HepG2 (cell line): ENCODE results near the gene TLE5. TPM values are rescaled to one million over a fixed set of nuclear protein-coding genes. Genes with fewer than 3 reads are reported as not detected.

ENCODE experiments used
- AHR ChIP-seq: IDR thresholded peaks from 2 replicates; pipeline ENCODE4 v1.6.1; 2018; ENCODE audit warnings: missing genetic modification reagents, missing compliant biosample characterization
- FOXA3 ChIP-seq: IDR thresholded peaks from 2 replicates; pipeline ENCODE4 v1.6.1; 2016; ENCODE audit warnings: missing genetic modification reagents, missing compliant biosample characterization
- MEIS1 ChIP-seq: sonication (generic); formaldehyde crosslinking; IDR thresholded peaks from 2 replicates; pipeline ENCODE4 v1.9.0; 2021; ENCODE audit warnings: mild to moderate bottlenecking, missing genetic modification reagents, moderate library complexity, borderline replicate concordance
- NONO ChIP-seq, 2 experiments: fragments of 450-650 bp in 1 of 2; sonication (generic) in 1 of 2; formaldehyde crosslinking in 1 of 2; IDR thresholded peaks in 1 of 2; conservative IDR thresholded peaks in 1 of 2; 2 replicates each; pipeline versions ENCODE4 v1.6.1 to v1.8.0; 2017 to 2022; ENCODE audit warnings: mild to moderate bottlenecking in 1 of 2, missing genetic modification reagents in 1 of 2, moderate library complexity in 1 of 2
- PAF1 ChIP-seq: IDR thresholded peaks from 2 replicates; pipeline ENCODE4 v1.6.1; 2016; ENCODE audit warnings: missing genetic modification reagents, missing compliant biosample characterization
- RBFOX2 ChIP-seq: fragments of 200-400 bp; formaldehyde crosslinking; IDR thresholded peaks from 2 replicates; pipeline ENCODE4 v1.6.1; 2017; ENCODE audit warnings: low read depth, mild to moderate bottlenecking, low read length
- THYN1 ChIP-seq: sonication (generic); formaldehyde crosslinking; IDR thresholded peaks from 2 replicates; pipeline ENCODE4 v1.8.1; 2023; ENCODE audit warnings: low read depth, mild to moderate bottlenecking, moderate library complexity, missing genetic modification reagents, borderline replicate concordance
- ZBTB21 ChIP-seq: sonication (generic); formaldehyde crosslinking; IDR thresholded peaks from 2 replicates; pipeline ENCODE4 v1.4.0; 2020; ENCODE audit warnings: missing genetic modification reagents
- ZNF17 ChIP-seq: sonication (generic); formaldehyde crosslinking; IDR thresholded peaks from 2 replicates; pipeline ENCODE4 v1.5.0; 2020; ENCODE audit warnings: mild to moderate bottlenecking, missing genetic modification reagents
- ZNF30 ChIP-seq: sonication (generic); formaldehyde crosslinking; IDR thresholded peaks from 2 replicates; pipeline ENCODE4 v1.5.0; 2020; ENCODE audit warnings: mild to moderate bottlenecking, missing genetic modification reagents
- ZNF773 ChIP-seq: sonication (generic); formaldehyde crosslinking; IDR thresholded peaks from 2 replicates; pipeline ENCODE4 v1.4.0; 2020; ENCODE audit warnings: missing genetic modification reagents, borderline replicate concordance
- ZNF839 ChIP-seq: sonication (generic); formaldehyde crosslinking; IDR thresholded peaks from 2 replicates; pipeline ENCODE4 v1.4.0; 2020; ENCODE audit warnings: missing genetic modification reagents, mild to moderate bottlenecking, borderline replicate concordance
- ZSCAN21 ChIP-seq: sonication (generic); formaldehyde crosslinking; IDR thresholded peaks from 2 replicates; pipeline ENCODE4 v1.8.0; 2022; ENCODE audit warnings: mild to moderate bottlenecking, missing genetic modification reagents, moderate library complexity, borderline replicate concordance
- polyA plus RNA-seq, 8 experiments: library from polyadenylated mRNA; depleted of rRNA in 3 of 8; stranded (reverse) in 7 of 8; unstranded in 1 of 8; fragments of >200 nt; fragmentation: Illumina TruSeq in 4 of 8; extraction: Trizol in 4 of 8; gene quantifications; 2 replicates each; pipeline versions ENCODE4 v1.2.1 to v1.2.3, GENCODE V29; 2011 to 2016; ENCODE audit warnings: low read depth in 4 of 8, missing spikeins in 1 of 8, mixed read lengths in 1 of 8; ENCODE audit not compliant: insufficient read depth in 1 of 8
- total RNA-seq, 5 experiments: library from RNA; depleted of rRNA; stranded (reverse); fragments of >200 nt; fragmentation: Illumina TruSeq; extraction: Trizol; gene quantifications; 2 replicates each; pipeline ENCODE4 v1.2.3, GENCODE V29; 2016; ENCODE audit warnings: low read depth in 1 of 5
- TF ChIP-seq, protein P1 (sequence below): sonication (generic); formaldehyde crosslinking; IDR thresholded peaks from 2 replicates; pipeline ENCODE4 v1.4.0; 2020; ENCODE audit warnings: missing genetic modification reagents
- TF ChIP-seq, protein P2 (sequence below): IDR thresholded peaks from 2 replicates; pipeline ENCODE4 v1.6.1; 2012; ENCODE audit warnings: low read length, improper control_type of control experiment
- TF ChIP-seq, protein P3 (sequence below): IDR thresholded peaks from 2 replicates; pipeline ENCODE4 v1.6.1; 2016; ENCODE audit warnings: low read depth, missing genetic modification reagents, missing compliant biosample characterization

The TLE5 gene
- total and polyA plus RNA-seq, 2 of the 13 experiments (the other 11 are each of a cell fraction or from before 2014, with no cell fraction given), result 62.8 to 189 TPM

DNA sequence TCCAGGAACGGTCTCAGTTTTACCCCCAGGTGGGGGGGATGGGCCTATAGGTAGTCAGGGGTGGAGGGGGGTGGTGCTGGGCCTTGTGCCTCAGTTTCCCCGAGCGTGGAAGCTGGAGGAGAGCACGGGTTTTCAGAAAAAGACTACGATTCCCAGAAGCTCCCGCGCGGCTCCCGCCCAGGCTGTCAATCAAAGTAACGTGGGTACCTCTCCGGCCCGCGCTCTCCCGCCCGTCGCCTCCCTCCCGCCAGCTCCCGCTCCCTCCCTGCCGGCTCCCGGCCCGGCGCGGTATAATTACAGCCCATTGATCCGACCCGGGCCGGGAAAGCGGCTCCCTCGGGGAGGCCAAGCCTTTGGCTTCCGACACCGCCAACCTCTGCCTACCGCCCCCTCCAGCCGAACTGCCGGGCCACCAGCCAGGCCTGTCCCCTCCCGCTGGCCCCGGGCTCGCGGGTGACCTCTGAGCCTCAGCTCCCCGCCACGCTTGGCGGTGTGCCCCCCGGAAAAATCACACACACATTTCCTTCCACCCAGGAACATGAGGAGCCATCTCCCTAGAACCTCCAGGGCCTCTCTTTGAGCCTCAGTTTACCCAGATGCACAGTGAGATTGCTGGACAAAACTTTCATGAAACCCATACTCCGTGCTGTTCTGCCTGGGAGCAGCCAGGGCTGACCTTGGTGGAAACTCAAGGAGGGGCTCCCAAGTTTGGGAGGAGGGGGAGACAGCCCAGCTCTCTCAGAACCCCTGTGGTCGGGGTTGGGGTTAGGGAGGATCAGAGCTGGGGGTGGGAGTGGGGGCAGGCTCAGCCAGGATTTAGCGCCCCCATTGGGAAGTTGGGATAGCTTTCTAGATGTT, 25.9 kb downstream of the TLE5 start (continued):
- TF ChIP-seq ZNF17 (CRISPR knock-in tag) (no peak), FOXA3 (0 out of 2 replicates have a peak, but pooled peaks have one; percentile 25), MEIS1 (CRISPR knock-in tag) (peak; percentile 100), NONO (IDR thresholded peaks at IDR 0.05) (no peak), NONO (CRISPR knock-in tag; conservative IDR thresholded peaks at IDR 0.05) (peak; percentile 75), ZNF30 (no peak), ZBTB21 (CRISPR knock-in tag) (no peak), PAF1 (CRISPR knock-in tag) (no peak), RBFOX2 (peak; percentile 61; the same call in 1 of the 2 replicates), ZNF773 (CRISPR knock-in tag) (0 out of 2 replicates have a peak, but pooled peaks have one; percentile 26), ZSCAN21 (CRISPR knock-in tag) (peak; percentile 62; the same call in 1 of the 2 replicates), AHR (CRISPR knock-in tag) (no peak; the same call in none of the 2 replicates), ZNF839 (CRISPR knock-in tag) (no peak), THYN1 (CRISPR knock-in tag) (no peak)
- TF ChIP-seq, protein P1, sequence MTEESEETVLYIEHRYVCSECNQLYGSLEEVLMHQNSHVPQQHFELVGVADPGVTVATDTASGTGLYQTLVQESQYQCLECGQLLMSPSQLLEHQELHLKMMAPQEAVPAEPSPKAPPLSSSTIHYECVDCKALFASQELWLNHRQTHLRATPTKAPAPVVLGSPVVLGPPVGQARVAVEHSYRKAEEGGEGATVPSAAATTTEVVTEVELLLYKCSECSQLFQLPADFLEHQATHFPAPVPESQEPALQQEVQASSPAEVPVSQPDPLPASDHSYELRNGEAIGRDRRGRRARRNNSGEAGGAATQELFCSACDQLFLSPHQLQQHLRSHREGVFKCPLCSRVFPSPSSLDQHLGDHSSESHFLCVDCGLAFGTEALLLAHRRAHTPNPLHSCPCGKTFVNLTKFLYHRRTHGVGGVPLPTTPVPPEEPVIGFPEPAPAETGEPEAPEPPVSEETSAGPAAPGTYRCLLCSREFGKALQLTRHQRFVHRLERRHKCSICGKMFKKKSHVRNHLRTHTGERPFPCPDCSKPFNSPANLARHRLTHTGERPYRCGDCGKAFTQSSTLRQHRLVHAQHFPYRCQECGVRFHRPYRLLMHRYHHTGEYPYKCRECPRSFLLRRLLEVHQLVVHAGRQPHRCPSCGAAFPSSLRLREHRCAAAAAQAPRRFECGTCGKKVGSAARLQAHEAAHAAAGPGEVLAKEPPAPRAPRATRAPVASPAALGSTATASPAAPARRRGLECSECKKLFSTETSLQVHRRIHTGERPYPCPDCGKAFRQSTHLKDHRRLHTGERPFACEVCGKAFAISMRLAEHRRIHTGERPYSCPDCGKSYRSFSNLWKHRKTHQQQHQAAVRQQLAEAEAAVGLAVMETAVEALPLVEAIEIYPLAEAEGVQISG (CRISPR knock-in tag), result peak; percentile 61
- TF ChIP-seq, protein P2, sequence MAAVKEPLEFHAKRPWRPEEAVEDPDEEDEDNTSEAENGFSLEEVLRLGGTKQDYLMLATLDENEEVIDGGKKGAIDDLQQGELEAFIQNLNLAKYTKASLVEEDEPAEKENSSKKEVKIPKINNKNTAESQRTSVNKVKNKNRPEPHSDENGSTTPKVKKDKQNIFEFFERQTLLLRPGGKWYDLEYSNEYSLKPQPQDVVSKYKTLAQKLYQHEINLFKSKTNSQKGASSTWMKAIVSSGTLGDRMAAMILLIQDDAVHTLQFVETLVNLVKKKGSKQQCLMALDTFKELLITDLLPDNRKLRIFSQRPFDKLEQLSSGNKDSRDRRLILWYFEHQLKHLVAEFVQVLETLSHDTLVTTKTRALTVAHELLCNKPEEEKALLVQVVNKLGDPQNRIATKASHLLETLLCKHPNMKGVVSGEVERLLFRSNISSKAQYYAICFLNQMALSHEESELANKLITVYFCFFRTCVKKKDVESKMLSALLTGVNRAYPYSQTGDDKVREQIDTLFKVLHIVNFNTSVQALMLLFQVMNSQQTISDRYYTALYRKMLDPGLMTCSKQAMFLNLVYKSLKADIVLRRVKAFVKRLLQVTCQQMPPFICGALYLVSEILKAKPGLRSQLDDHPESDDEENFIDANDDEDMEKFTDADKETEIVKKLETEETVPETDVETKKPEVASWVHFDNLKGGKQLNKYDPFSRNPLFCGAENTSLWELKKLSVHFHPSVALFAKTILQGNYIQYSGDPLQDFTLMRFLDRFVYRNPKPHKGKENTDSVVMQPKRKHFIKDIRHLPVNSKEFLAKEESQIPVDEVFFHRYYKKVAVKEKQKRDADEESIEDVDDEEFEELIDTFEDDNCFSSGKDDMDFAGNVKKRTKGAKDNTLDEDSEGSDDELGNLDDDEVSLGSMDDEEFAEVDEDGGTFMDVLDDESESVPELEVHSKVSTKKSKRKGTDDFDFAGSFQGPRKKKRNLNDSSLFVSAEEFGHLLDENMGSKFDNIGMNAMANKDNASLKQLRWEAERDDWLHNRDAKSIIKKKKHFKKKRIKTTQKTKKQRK, result no peak
- TF ChIP-seq, protein P3, sequence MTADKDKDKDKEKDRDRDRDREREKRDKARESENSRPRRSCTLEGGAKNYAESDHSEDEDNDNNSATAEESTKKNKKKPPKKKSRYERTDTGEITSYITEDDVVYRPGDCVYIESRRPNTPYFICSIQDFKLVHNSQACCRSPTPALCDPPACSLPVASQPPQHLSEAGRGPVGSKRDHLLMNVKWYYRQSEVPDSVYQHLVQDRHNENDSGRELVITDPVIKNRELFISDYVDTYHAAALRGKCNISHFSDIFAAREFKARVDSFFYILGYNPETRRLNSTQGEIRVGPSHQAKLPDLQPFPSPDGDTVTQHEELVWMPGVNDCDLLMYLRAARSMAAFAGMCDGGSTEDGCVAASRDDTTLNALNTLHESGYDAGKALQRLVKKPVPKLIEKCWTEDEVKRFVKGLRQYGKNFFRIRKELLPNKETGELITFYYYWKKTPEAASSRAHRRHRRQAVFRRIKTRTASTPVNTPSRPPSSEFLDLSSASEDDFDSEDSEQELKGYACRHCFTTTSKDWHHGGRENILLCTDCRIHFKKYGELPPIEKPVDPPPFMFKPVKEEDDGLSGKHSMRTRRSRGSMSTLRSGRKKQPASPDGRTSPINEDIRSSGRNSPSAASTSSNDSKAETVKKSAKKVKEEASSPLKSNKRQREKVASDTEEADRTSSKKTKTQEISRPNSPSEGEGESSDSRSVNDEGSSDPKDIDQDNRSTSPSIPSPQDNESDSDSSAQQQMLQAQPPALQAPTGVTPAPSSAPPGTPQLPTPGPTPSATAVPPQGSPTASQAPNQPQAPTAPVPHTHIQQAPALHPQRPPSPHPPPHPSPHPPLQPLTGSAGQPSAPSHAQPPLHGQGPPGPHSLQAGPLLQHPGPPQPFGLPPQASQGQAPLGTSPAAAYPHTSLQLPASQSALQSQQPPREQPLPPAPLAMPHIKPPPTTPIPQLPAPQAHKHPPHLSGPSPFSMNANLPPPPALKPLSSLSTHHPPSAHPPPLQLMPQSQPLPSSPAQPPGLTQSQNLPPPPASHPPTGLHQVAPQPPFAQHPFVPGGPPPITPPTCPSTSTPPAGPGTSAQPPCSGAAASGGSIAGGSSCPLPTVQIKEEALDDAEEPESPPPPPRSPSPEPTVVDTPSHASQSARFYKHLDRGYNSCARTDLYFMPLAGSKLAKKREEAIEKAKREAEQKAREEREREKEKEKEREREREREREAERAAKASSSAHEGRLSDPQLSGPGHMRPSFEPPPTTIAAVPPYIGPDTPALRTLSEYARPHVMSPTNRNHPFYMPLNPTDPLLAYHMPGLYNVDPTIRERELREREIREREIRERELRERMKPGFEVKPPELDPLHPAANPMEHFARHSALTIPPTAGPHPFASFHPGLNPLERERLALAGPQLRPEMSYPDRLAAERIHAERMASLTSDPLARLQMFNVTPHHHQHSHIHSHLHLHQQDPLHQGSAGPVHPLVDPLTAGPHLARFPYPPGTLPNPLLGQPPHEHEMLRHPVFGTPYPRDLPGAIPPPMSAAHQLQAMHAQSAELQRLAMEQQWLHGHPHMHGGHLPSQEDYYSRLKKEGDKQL (CRISPR knock-in tag), result 0 out of 2 replicates have a peak, but pooled peaks have one; percentile 12
